Panc1 (cell line): ENCODE results near the gene AGAP2. TPM values are rescaled to one million over a fixed set of nuclear protein-coding genes. Genes with fewer than 3 reads are reported as not detected.
A peak's percentile ranks its signal among the peaks of the same experiment; 100 is the strongest.

Experiments used
- ATAC-seq: fragments of 200-7000 bp; cut with Tn5 transposase; 2 replicates; pipeline ENCODE4 v1.9.1; 2020; ENCODE audit warnings: mild to moderate bottlenecking, moderate library complexity
- BruUV-seq: library from RNA; stranded (reverse); fragments of 400-500 nt; replicated peaks from 2 replicates; lab custom pipeline; 2021; lab: Mats Ljungman, UMichigan
- CTCF ChIA-PET: fragments of 300-600 bp; sonication (Branson Sonifier 250); formaldehyde crosslinking; loops from one replicate; lab custom pipeline; 2022; ENCODE audit warnings: antibody characterized with exemption; lab: Charles Lee
- POLR2A ChIA-PET: fragments of 300-600 bp; sonication (Branson Sonifier 250); formaldehyde crosslinking; loops from one replicate; lab custom pipeline; 2022; ENCODE audit warnings: antibody characterized with exemption; lab: Charles Lee
- DNase-seq: peaks from one replicate; pipeline ENCODE4 v3.0.0-alpha.2; 2010; ENCODE audit warnings: low read depth, low spot score
- H3K27ac ChIP-seq: 2 replicates; pipeline ENCODE4 v1.5.1; 2011; ENCODE audit warnings: mild to moderate bottlenecking, low read length, inconsistent platforms
- H3K27me3 ChIP-seq: fragments of 200-500 bp; sonication (Bioruptor generic); 2 replicates; pipeline ENCODE4 v1.6.0; 2014; ENCODE audit warnings: low read length, inconsistent platforms; ENCODE audit not compliant: control insufficient read depth, insufficient read depth
- H3K36me3 ChIP-seq: fragments of 200-500 bp; sonication (Bioruptor generic); 2 replicates; pipeline ENCODE4 v1.5.1; 2014; ENCODE audit warnings: inconsistent platforms, mild to moderate bottlenecking, low read length, moderate library complexity; ENCODE audit not compliant: control insufficient read depth, insufficient read depth
- H3K4me1 ChIP-seq: 2 replicates; pipeline ENCODE4 v1.5.1; 2011; ENCODE audit warnings: inconsistent platforms, mild to moderate bottlenecking, low read length, moderate library complexity; ENCODE audit not compliant: control insufficient read depth, insufficient read depth
- H3K4me3 ChIP-seq, 2 experiments: 2 replicates each; pipeline ENCODE4 v1.5.1; 2011 to 2012; ENCODE audit warnings: low read depth in 2 of 2, low read length in 2 of 2, mild to moderate bottlenecking in 2 of 2, inconsistent platforms in 1 of 2, moderate library complexity in 1 of 2
- H3K9me3 ChIP-seq: fragments of 200-500 bp; sonication (Bioruptor generic); 2 replicates; pipeline ENCODE4 v1.5.1; 2014; ENCODE audit warnings: low read depth, mild to moderate bottlenecking, inconsistent platforms, low read length, moderate library complexity; ENCODE audit not compliant: control insufficient read depth, insufficient read depth
- CTCF ChIP-seq: fragments of 450-650 bp; IDR thresholded peaks from 2 replicates; pipeline ENCODE4 v1.5.1; 2017; ENCODE audit warnings: mild to moderate bottlenecking
- POLR2AphosphoS5 ChIP-seq: IDR thresholded peaks from 2 replicates; pipeline ENCODE4 v1.6.1; 2012; ENCODE audit warnings: mild to moderate bottlenecking, low read depth, low read length, moderate library complexity
- REST ChIP-seq, 2 experiments: IDR thresholded peaks; 2 replicates each; pipeline ENCODE4 v1.6.1; 2011 to 2012; ENCODE audit warnings: low read depth in 2 of 2, control low read depth in 1 of 2, low read length in 1 of 2, mild to moderate bottlenecking in 1 of 2, moderate library complexity in 1 of 2; ENCODE audit not compliant: insufficient read depth in 1 of 2
- SIN3A ChIP-seq: IDR thresholded peaks from 2 replicates; pipeline ENCODE4 v1.6.1; 2012; ENCODE audit warnings: low read depth, mild to moderate bottlenecking, low read length, moderate library complexity, borderline replicate concordance; ENCODE audit not compliant: insufficient read depth
- TCF7L2 ChIP-seq: IDR thresholded peaks from 2 replicates; pipeline ENCODE4 v1.6.1; 2011; ENCODE audit warnings: mild to moderate bottlenecking, low read depth, low read length, inconsistent platforms
- in situ Hi-C: cut with HindIII; loops from 2 replicates; pipeline ENCODE4 v1.10.0; 2016; ENCODE audit warnings: low sequenced_read_pairs, low pct_unique_long_range_greater_than_20kb
- intact Hi-C: fragments of 100-400 bp; cut with micrococcal nuclease; formaldehyde crosslinking; loops from one replicate; pipeline ENCODE4 v1.10.0; 2022; ENCODE audit not compliant: unreplicated experiment
- total RNA-seq: library from RNA; stranded (reverse); gene quantifications from one replicate; pipeline ENCODE4 v1.2.1, GENCODE V29; 2021; ENCODE audit not compliant: unreplicated experiment

AGAP2 gene
- total RNA-seq, 1 experiment from 2014 or later, result 0.49 TPM

- BruUV-seq, result no TSS peak
- CTCF ChIA-PET, result interaction anchor here (3.4 kb wide), 1 partner anchor 13 kb away, joined by 10 read pairs; no protein-coding TSS in a partner anchor
- intact Hi-C loops (loop anchor here (5.0 kb wide), 1 partner anchor 157 kb away; no protein-coding TSS in a partner anchor), in situ Hi-C loops (no loop called here)
- Histone ChIP-seq H3K36me3 (peaks cover 3% of the 10 kb centered on the region; the same call in 1 of the 2 replicates), H3K4me3 (no peak overlapping the region), H3K4me1 (peaks cover 14% of the 10 kb centered on the region), H3K9me3 (no peaks in the 10 kb centered on the region), H3K27ac (no peak overlapping the region), H3K27me3 (no peaks in the 10 kb centered on the region; the same call in 1 of the 2 replicates)
- no peak for DNase-seq
- no peak for ATAC-seq
- no peak for TF ChIP-seq REST (IDR thresholded peaks at IDR 0.05; ENCODE audit: insufficient read depth in 1 of 2, low read depth in 2 of 2, low read length in 1 of 2)
- no peak for TF ChIP-seq TCF7L2
- no peak for TF ChIP-seq POLR2AphosphoS5
- no peak for TF ChIP-seq CTCF
- TF ChIP-seq SIN3A, result no peak
- POLR2A ChIA-PET, result no interaction called here
Measured at GRCh38 chr12:57739387-57739786, 845 bp upstream of the AGAP2 start.

- intact Hi-C loops (loop anchor here (5.0 kb wide), 1 partner anchor 155 kb away; no protein-coding TSS in a partner anchor), in situ Hi-C loops (no loop called here)
- DNase-seq (no peak), ATAC-seq (peak; percentile 28)
- Histone ChIP-seq H3K4me3 (peak overlapping the region; percentile 38 to 54), H3K9me3 (no peaks in the 10 kb centered on the region), H3K4me1 (peaks cover 7% of the 10 kb centered on the region; the same call in 1 of the 2 replicates), H3K27me3 (no peaks in the 10 kb centered on the region; the same call in 1 of the 2 replicates), H3K27ac (no peak overlapping the region), H3K36me3 (peaks cover 3% of the 10 kb centered on the region; the same call in 1 of the 2 replicates)
- ChIA-PET POLR2A (no interaction called here), CTCF (interaction anchor here (1.2 kb wide), 1 partner anchor 11 kb away, joined by 12 read pairs; no protein-coding TSS in a partner anchor)
- TF ChIP-seq POLR2AphosphoS5 (no peak), CTCF (peak; percentile 73)
- BruUV-seq, result no TSS peak
Measured at GRCh38 chr12:57737467-57738460, 778 bp downstream of the AGAP2 start.
